HepG2 (cell line): ENCODE measurements around the gene NOTO. TPM values are rescaled to one million over a fixed set of nuclear protein-coding genes. Genes with fewer than 3 reads are reported as not detected.

Experiments used
- GATAD1 ChIP-seq: IDR thresholded peaks from 2 replicates; pipeline ENCODE4 v1.6.1; 2016; ENCODE audit warnings: missing genetic modification reagents, missing compliant biosample characterization
- MXI1 ChIP-seq: IDR thresholded peaks from 3 replicates; pipeline ENCODE4 v1.6.1; 2012; ENCODE audit warnings: low read depth, low read length, inconsistent platforms, borderline replicate concordance
- POLR2A ChIP-seq, 2 experiments: IDR thresholded peaks; 2 replicates each; pipeline ENCODE4 v1.6.1; 2011; ENCODE audit warnings: low read depth in 2 of 2, low read length in 2 of 2, mild to moderate bottlenecking in 1 of 2, moderate library complexity in 1 of 2; ENCODE audit not compliant: insufficient read depth in 1 of 2
- RCOR2 ChIP-seq: IDR thresholded peaks from 2 replicates; pipeline ENCODE4 v1.6.1; 2016; ENCODE audit warnings: missing biosample characterization, missing genetic modification reagents
- SAFB2 ChIP-seq: sonication (generic); formaldehyde crosslinking; IDR thresholded peaks from 2 replicates; pipeline ENCODE4 v1.5.1; 2020; ENCODE audit warnings: missing genetic modification reagents, low read depth, mild to moderate bottlenecking, borderline replicate concordance
- SIN3A ChIP-seq: IDR thresholded peaks from 2 replicates; pipeline ENCODE4 v1.6.1; 2011; ENCODE audit warnings: low read depth, mild to moderate bottlenecking, control low read depth, low read length, borderline replicate concordance
- SIX1 ChIP-seq: sonication (generic); formaldehyde crosslinking; IDR thresholded peaks from 2 replicates; pipeline ENCODE4 v1.4.0; 2020; ENCODE audit warnings: missing genetic modification reagents, borderline replicate concordance
- TCF7L2 ChIP-seq: IDR thresholded peaks from 2 replicates; pipeline ENCODE4 v1.6.1; 2011; ENCODE audit warnings: mild to moderate bottlenecking, low read depth, low read length, moderate library complexity
- ZBTB37 ChIP-seq: sonication (generic); formaldehyde crosslinking; IDR thresholded peaks from 2 replicates; pipeline ENCODE4 v1.4.0; 2020; ENCODE audit warnings: mild to moderate bottlenecking, missing genetic modification reagents
- ZFP1 ChIP-seq: IDR thresholded peaks from 2 replicates; pipeline ENCODE4 v1.6.1; 2016
- ZFP90 ChIP-seq: sonication (generic); formaldehyde crosslinking; IDR thresholded peaks from 2 replicates; pipeline ENCODE4 v1.8.0; 2022; ENCODE audit warnings: missing genetic modification reagents, mild to moderate bottlenecking, inconsistent platforms, borderline replicate concordance
- ZNF138 ChIP-seq: sonication (generic); formaldehyde crosslinking; IDR thresholded peaks from 2 replicates; pipeline ENCODE4 v1.5.0; 2020; ENCODE audit warnings: mild to moderate bottlenecking, low read depth, missing genetic modification reagents
- ZNF687 ChIP-seq: sonication (generic); formaldehyde crosslinking; IDR thresholded peaks from 2 replicates; pipeline ENCODE4 v1.5.1; 2020; ENCODE audit warnings: mild to moderate bottlenecking, missing genetic modification reagents, moderate library complexity
- ZNF724P ChIP-seq: sonication (generic); formaldehyde crosslinking; IDR thresholded peaks from 2 replicates; pipeline ENCODE4 v1.8.0; 2022; ENCODE audit warnings: missing genetic modification reagents, borderline replicate concordance
- ZNF747 ChIP-seq: sonication (generic); formaldehyde crosslinking; IDR thresholded peaks from 2 replicates; pipeline ENCODE4 v1.8.1; 2023; ENCODE audit warnings: missing genetic modification reagents, mild to moderate bottlenecking, borderline replicate concordance
- ZSCAN22 ChIP-seq: sonication (generic); formaldehyde crosslinking; IDR thresholded peaks from 2 replicates; pipeline ENCODE4 v1.4.0; 2020; ENCODE audit warnings: mild to moderate bottlenecking, missing genetic modification reagents
- polyA plus RNA-seq, 8 experiments: library from polyadenylated mRNA; depleted of rRNA in 3 of 8; stranded (reverse) in 7 of 8; unstranded in 1 of 8; fragments of >200 nt; fragmentation: Illumina TruSeq in 4 of 8; extraction: Trizol in 4 of 8; gene quantifications; 2 replicates each; pipeline versions ENCODE4 v1.2.1 to v1.2.3, GENCODE V29; 2011 to 2016; ENCODE audit warnings: low read depth in 4 of 8, missing spikeins in 1 of 8, mixed read lengths in 1 of 8; ENCODE audit not compliant: insufficient read depth in 1 of 8
- total RNA-seq, 5 experiments: library from RNA; depleted of rRNA; stranded (reverse); fragments of >200 nt; fragmentation: Illumina TruSeq; extraction: Trizol; gene quantifications; 2 replicates each; pipeline ENCODE4 v1.2.3, GENCODE V29; 2016; ENCODE audit warnings: low read depth in 1 of 5
- TF ChIP-seq, protein P1 (sequence below): sonication (generic); formaldehyde crosslinking; IDR thresholded peaks from 2 replicates; pipeline ENCODE4 v1.4.0; 2020; ENCODE audit warnings: missing genetic modification reagents

NOTO gene
- total and polyA plus RNA-seq, 2 of the 13 experiments (the other 11 are each of a cell fraction or from before 2014, with no cell fraction given), result not detected

- peak; percentile 91 for TF ChIP-seq ZNF687
- 0 out of 2 replicates have a peak, but pooled peaks have one; percentile 62 for TF ChIP-seq ZSCAN22
- TF ChIP-seq TCF7L2, result no peak
- TF ChIP-seq, protein P1, sequence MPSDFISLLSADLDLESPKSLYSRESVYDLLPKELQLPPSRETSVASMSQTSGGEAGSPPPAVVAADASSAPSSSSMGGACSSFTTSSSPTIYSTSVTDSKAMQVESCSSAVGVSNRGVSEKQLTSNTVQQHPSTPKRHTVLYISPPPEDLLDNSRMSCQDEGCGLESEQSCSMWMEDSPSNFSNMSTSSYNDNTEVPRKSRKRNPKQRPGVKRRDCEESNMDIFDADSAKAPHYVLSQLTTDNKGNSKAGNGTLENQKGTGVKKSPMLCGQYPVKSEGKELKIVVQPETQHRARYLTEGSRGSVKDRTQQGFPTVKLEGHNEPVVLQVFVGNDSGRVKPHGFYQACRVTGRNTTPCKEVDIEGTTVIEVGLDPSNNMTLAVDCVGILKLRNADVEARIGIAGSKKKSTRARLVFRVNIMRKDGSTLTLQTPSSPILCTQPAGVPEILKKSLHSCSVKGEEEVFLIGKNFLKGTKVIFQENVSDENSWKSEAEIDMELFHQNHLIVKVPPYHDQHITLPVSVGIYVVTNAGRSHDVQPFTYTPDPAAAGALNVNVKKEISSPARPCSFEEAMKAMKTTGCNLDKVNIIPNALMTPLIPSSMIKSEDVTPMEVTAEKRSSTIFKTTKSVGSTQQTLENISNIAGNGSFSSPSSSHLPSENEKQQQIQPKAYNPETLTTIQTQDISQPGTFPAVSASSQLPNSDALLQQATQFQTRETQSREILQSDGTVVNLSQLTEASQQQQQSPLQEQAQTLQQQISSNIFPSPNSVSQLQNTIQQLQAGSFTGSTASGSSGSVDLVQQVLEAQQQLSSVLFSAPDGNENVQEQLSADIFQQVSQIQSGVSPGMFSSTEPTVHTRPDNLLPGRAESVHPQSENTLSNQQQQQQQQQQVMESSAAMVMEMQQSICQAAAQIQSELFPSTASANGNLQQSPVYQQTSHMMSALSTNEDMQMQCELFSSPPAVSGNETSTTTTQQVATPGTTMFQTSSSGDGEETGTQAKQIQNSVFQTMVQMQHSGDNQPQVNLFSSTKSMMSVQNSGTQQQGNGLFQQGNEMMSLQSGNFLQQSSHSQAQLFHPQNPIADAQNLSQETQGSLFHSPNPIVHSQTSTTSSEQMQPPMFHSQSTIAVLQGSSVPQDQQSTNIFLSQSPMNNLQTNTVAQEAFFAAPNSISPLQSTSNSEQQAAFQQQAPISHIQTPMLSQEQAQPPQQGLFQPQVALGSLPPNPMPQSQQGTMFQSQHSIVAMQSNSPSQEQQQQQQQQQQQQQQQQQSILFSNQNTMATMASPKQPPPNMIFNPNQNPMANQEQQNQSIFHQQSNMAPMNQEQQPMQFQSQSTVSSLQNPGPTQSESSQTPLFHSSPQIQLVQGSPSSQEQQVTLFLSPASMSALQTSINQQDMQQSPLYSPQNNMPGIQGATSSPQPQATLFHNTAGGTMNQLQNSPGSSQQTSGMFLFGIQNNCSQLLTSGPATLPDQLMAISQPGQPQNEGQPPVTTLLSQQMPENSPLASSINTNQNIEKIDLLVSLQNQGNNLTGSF (CRISPR knock-in tag), result no peak
- no peak; the same call in 1 of the 2 replicates for TF ChIP-seq RCOR2 (CRISPR knock-in tag)
- TF ChIP-seq SAFB2 (CRISPR knock-in tag), result peak; percentile 45; the same call in 1 of the 2 replicates
- TF ChIP-seq POLR2A (IDR thresholded peaks at IDR 0.05; ENCODE audit: insufficient read depth in 1 of 2, low read depth in 2 of 2, low read length in 2 of 2), result no peak
- peak; percentile 54; the same call in 1 of the 3 replicates for TF ChIP-seq MXI1
- TF ChIP-seq ZNF138 (CRISPR knock-in tag), result no peak
- no peak for TF ChIP-seq ZBTB37
- no peak for TF ChIP-seq SIX1 (CRISPR knock-in tag)
- TF ChIP-seq ZFP1 (CRISPR knock-in tag), result peak; percentile 50; the same call in 1 of the 2 replicates
- TF ChIP-seq ZNF724P (CRISPR knock-in tag), result no peak; the same call in 1 of the 2 replicates
- peak; percentile 73 for TF ChIP-seq GATAD1 (CRISPR knock-in tag)
- peak; percentile 91; the same call in 1 of the 2 replicates for TF ChIP-seq ZFP90 (CRISPR knock-in tag)
- TF ChIP-seq SIN3A, result no peak
- no peak for TF ChIP-seq ZNF747 (CRISPR knock-in tag)
Observed at GRCh38 chr2:73176881-73177644, 25.3 kb upstream of the NOTO start (continued).
